OCI-LY7 (cell line): ENCODE data around the gene BIRC5.

ENCODE experiments used
- CTCF ChIP-seq: fragments of 200-600 bp; sonication (generic); conservative IDR thresholded peaks from 2 replicates; pipeline ENCODE4 v1.5.1; 2014; ENCODE audit warnings: mild to moderate bottlenecking, antibody characterized with exemption, low read length, moderate library complexity, mixed read lengths
- EZH2phosphoT487 ChIP-seq: fragments of 200-600 bp; sonication (generic); IDR thresholded peaks from 2 replicates; pipeline ENCODE4 v1.6.1; 2018; ENCODE audit warnings: low read depth, borderline replicate concordance, mild to moderate bottlenecking, mixed run types, antibody characterized with exemption, low read length, moderate library complexity, mixed read lengths

- TF ChIP-seq CTCF: no peak
- no peak for TF ChIP-seq EZH2phosphoT487
Measured at GRCh38 chr17:78225088-78225865, 11.2 kb downstream of the BIRC5 start.
